Measurements from ENCODE around the gene SFXN4.

- TF ChIP-seq, protein P1, sequence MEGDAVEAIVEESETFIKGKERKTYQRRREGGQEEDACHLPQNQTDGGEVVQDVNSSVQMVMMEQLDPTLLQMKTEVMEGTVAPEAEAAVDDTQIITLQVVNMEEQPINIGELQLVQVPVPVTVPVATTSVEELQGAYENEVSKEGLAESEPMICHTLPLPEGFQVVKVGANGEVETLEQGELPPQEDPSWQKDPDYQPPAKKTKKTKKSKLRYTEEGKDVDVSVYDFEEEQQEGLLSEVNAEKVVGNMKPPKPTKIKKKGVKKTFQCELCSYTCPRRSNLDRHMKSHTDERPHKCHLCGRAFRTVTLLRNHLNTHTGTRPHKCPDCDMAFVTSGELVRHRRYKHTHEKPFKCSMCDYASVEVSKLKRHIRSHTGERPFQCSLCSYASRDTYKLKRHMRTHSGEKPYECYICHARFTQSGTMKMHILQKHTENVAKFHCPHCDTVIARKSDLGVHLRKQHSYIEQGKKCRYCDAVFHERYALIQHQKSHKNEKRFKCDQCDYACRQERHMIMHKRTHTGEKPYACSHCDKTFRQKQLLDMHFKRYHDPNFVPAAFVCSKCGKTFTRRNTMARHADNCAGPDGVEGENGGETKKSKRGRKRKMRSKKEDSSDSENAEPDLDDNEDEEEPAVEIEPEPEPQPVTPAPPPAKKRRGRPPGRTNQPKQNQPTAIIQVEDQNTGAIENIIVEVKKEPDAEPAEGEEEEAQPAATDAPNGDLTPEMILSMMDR (conservative IDR thresholded peaks at IDR 0.05; ENCODE audit: low read depth in 2 of 2), result no peak
- no peak for TF ChIP-seq POLR2AphosphoS5 (IDR thresholded peaks at IDR 0.05; ENCODE audit: low read depth)
- TF ChIP-seq EZH2phosphoT487 (IDR thresholded peaks at IDR 0.05; ENCODE audit: unreplicated experiment), result no peak
- TF ChIP-seq EZH2 (IDR thresholded peaks at IDR 0.05; ENCODE audit: low read depth, unreplicated experiment), result no peak
Observed at GRCh38 chr10:119201233-119201632, 35.7 kb upstream of the SFXN4 start.
